Mucosa of rectum (tissue), 2 donors: Measurements from ENCODE around the gene RNF187.

Source experiments
- H3K27ac ChIP-seq, 2 donors: one replicate each; pipeline ENCODE4 v1.7.0; 2013; ENCODE audit warnings: inconsistent platforms in 2 of 2, low read depth in 2 of 2, low read length in 2 of 2
- H3K27me3 ChIP-seq, 2 donors: one replicate each; pipeline ENCODE4 v1.7.0; 2013; ENCODE audit warnings: low read length in 2 of 2; ENCODE audit not compliant: control insufficient read depth in 2 of 2, insufficient read depth in 2 of 2
- H3K36me3 ChIP-seq, 2 donors: one replicate each; pipeline ENCODE4 v1.7.0; 2013; ENCODE audit warnings: low read length in 2 of 2; ENCODE audit not compliant: control insufficient read depth in 2 of 2, insufficient read depth in 2 of 2
- H3K4me1 ChIP-seq, 2 donors: one replicate each; pipeline ENCODE4 v1.7.0; 2013; ENCODE audit warnings: low read length in 2 of 2, mild to moderate bottlenecking in 1 of 2; ENCODE audit not compliant: control insufficient read depth in 2 of 2, insufficient read depth in 2 of 2
- H3K4me3 ChIP-seq, 2 donors: one replicate each; pipeline ENCODE4 v1.7.0; 2013; ENCODE audit warnings: low read length in 2 of 2
- H3K9ac ChIP-seq, 2 donors: one replicate each; pipeline ENCODE4 v1.7.0; 2013; ENCODE audit warnings: low read length in 2 of 2, low read depth in 1 of 2, mild to moderate bottlenecking in 1 of 2
- H3K9me3 ChIP-seq, 2 donors: one replicate each; pipeline ENCODE4 v1.7.0; 2013; ENCODE audit warnings: low read length in 2 of 2; ENCODE audit not compliant: control insufficient read depth in 2 of 2
- donor health status: healthy.
- donor health status: Normal muscosa, but diverticular disease.

Gene RNF187

DNA sequence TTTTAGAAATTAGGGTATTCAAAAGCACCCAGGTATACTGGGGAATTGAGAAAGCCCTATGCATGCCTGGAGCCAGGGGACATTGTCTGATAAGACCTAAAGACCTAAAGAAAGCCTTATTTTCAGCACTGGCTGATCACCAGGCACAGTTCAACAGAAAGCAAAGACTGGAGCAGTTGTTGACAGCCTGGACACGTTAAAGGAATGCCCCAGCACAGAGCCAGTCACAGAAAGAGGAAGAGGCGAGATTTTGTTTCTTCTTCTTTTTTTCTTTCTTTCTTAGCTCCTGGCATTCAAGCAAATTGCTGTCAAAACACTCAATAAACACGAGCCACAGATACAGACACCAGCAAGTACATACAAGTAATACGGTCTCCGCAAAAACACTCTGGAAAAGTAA, 40.4 kb downstream of the RNF187 start:
- Histone ChIP-seq H3K4me1 (no peaks in the 10 kb centered on the region), H3K27ac (no peak overlapping the region), H3K9me3 (no peaks in the 10 kb centered on the region), H3K36me3 (no peaks in the 10 kb centered on the region), H3K27me3 (no peaks in the 10 kb centered on the region), H3K9ac (no peak overlapping the region), H3K4me3 (no peak overlapping the region)

DNA sequence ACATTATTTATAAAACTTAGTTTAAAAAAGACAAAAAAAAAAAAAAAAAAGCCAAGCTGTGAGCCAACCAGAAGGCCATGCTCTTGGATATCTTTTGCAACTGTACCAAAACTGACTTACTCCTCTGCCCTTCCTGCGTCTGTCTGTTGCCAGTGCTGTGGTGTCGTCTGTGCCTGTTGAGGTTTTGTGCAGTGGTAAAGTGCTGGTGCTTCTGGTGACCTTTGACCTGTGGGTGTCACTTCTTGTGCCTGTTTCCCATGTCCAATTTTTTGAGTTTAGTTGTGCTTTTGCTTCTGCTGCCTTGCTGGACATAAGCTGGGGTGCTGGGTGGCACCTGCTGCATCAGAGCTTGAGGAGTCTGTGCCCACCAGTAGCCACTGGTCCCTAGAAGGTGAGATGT, 41.4 kb downstream of the RNF187 start:
- Histone ChIP-seq H3K27me3 (no peaks in the 10 kb centered on the region), H3K27ac (no peak overlapping the region), H3K9me3 (no peaks in the 10 kb centered on the region), H3K4me1 (no peaks in the 10 kb centered on the region), H3K9ac (no peak overlapping the region), H3K4me3 (no peak overlapping the region), H3K36me3 (no peaks in the 10 kb centered on the region)

DNA sequence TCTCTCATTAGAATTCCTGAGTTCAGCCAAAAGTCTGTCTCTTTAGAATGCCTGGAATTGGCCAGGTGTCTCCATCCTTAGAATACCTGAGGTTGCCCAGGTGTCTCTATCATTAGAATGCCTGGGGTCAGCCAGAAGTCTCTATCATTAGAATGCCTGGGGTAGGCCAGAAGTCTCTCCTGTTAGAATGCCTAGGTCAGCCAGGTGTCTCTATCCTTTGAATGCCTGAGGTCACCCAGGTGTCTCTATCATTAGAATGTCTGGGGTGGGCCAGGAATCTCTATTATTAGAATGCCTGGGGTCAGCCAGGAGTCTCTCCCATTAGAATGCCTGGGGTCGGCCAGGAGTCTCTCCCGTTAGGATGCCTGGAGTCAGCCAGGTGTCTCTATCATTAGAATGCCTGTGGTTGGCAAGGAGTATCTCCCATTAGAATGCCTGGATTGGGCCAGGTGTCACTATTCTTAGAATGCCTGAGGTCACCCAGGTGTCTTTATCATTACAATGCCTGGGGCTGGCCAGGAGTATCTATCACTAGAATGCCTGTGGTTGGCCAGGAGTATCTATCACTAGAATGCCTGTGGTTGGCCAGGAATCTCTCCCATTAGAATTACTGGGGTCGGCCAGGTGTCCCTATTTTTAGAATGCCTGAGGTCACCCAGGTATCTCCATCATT, 43.0 kb downstream of the RNF187 start:
- no peaks in the 10 kb centered on the region for H3K4me1 ChIP-seq
- no peak overlapping the region for H3K9ac ChIP-seq
- no peaks in the 10 kb centered on the region for H3K27me3 ChIP-seq
- H3K9me3 ChIP-seq, result no peaks in the 10 kb centered on the region
- H3K36me3 ChIP-seq, result no peaks in the 10 kb centered on the region
- H3K4me3 ChIP-seq, result no peak overlapping the region
- no peak overlapping the region for H3K27ac ChIP-seq

DNA sequence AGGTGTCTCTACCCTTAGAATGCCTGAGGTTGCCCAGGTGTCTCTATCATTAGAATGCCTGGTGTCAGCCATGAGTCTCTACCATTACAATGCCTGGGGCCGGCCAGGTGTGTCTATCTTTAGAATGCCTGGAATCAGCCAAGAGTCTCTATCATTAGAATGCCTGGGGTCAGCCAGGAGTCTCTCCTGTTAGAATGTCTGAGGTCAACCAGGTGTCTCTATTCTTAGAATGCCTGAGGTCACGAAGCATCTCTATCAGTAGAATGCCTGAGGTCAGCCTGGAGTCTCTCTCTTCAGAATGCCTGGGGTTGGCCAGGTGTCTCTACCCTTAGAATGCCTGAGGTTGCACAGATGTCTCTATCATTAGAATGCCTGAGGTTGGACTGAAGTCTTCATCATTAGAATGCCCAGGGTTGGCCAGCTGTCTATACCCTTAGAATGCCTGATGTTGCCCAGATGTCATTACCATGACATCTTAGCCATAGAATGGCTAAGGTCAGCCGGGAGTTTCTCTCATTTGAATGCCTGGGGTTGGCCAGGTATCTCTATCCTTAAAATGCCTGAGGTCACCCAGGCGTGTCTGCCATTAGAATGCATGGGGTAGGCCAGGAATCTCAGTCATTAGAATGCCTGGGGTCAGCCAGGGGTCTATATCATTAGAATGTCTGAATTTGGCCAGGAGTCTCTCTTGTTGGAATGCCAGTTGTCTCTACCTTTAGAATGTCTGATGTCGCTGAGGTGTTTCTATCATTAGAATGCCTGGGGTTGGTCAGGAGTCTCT, 44.0 kb downstream of the RNF187 start:
- Histone ChIP-seq H3K27ac (no peak overlapping the region), H3K4me1 (no peaks in the 10 kb centered on the region), H3K27me3 (no peaks in the 10 kb centered on the region), H3K4me3 (no peak overlapping the region), H3K9ac (no peak overlapping the region), H3K36me3 (no peaks in the 10 kb centered on the region), H3K9me3 (no peaks in the 10 kb centered on the region)

DNA sequence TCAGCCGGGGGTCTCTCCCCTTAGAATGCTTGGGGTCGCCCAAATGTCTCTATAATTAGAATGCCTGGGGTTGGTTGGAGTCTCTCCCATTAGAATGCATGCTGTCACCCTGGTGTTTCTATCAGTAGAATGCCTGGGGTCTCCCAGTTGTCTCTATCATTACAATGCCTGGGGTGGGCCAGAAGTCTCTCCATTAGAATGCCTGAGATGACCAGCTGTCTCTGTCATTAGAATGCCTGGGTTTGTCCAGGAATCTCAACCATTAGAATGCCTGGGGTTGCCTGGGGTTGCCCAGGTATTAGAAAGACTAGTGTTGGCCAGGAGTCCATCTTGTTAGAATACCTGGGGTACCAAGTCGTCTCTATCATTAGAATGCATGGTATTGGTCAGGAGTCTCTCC, 51.6 kb downstream of the RNF187 start:
- no peaks in the 10 kb centered on the region for H3K36me3 ChIP-seq
- H3K4me1 ChIP-seq, result no peaks in the 10 kb centered on the region
- H3K27me3 ChIP-seq, result no peaks in the 10 kb centered on the region
- H3K9me3 ChIP-seq, result no peaks in the 10 kb centered on the region
- H3K4me3 ChIP-seq, result no peak overlapping the region
- no peak overlapping the region for H3K27ac ChIP-seq
- H3K9ac ChIP-seq, result no peak overlapping the region

DNA sequence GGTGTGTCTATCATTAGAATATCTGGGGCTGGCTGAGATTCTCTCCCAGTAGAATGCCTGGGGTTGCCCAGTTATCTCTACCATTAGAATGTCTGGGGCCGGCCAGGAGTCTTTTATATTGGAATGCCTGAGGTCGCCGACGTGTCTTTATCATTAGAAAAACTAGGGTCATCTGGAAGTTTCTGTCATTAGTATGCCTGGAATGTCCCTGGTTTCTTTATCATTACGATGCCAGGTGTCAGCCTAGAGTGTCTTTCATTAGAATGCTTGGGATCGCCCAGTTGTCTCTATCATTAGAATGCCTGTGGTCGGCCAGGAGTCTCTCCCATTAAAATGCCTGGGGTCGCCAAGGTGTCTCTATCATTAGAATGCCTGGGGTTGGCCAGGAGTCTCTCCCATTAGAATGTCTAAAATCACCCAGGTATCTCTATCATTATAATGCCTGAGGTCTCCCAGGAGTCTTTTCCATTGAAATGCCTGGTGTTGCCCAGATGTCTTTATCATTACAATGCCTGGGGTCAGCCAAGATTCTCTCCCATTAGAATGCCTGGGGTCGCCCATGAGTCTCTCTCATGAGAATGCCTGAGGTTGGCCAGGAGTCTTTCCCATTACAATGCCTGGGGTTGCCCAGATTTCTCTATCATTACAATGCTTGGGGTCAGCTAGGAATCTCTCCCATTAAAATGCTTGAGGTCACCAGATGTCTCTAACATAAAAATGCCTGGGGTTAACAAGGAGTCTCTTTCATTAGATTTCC, 53.2 kb downstream of the RNF187 start:
- H3K4me1 ChIP-seq, result no peaks in the 10 kb centered on the region
- H3K27me3 ChIP-seq, result no peaks in the 10 kb centered on the region
- no peak overlapping the region for H3K4me3 ChIP-seq
- H3K9ac ChIP-seq, result no peak overlapping the region
- no peak overlapping the region for H3K27ac ChIP-seq
- H3K9me3 ChIP-seq, result no peaks in the 10 kb centered on the region
- H3K36me3 ChIP-seq, result no peaks in the 10 kb centered on the region

DNA sequence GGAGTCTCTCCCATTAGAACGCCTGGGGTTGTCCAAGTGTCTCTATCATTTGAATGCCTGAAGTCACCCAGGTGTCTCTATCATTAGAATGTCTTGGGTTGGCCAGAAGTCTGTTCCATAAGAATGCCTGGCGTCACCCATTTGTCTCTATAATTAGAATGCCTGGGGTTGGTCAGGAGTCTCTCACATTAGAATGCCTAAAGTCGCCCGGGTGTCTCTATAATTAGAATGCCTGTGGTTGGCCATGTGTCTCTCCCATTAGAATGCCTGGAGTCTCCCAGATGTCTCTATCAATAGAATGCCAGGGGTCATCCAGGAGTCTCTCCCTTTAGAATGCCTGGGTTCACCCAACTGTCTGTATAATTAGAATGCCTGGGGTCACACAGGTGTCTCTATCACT, 54.5 kb downstream of the RNF187 start:
- no peak overlapping the region for H3K4me3 ChIP-seq
- no peaks in the 10 kb centered on the region for H3K36me3 ChIP-seq
- H3K9ac ChIP-seq, result no peak overlapping the region
- no peaks in the 10 kb centered on the region for H3K27me3 ChIP-seq
- no peaks in the 10 kb centered on the region for H3K4me1 ChIP-seq
- H3K27ac ChIP-seq, result no peak overlapping the region
- H3K9me3 ChIP-seq, result no peaks in the 10 kb centered on the region

DNA sequence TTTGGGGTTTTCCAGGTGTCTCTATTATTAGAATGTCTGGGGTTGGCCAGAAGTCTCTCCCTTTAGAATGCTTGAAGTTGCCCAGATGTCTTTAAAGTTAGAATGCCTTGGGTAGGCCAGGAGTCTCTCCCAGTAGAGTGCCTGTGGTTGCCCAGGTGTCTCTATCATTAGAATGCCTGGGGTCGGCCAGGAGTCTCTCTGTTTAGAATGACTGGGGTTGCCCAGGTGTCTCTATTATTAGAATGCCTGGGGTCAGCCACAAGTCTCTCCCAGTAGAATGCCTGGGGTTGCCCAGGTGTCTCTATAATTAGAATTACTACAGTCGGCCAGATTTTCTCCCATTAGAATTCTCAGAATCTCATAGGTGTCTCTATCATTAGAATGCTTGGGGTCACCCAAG, 55.2 kb downstream of the RNF187 start:
- Histone ChIP-seq H3K27ac (no peak overlapping the region), H3K27me3 (no peaks in the 10 kb centered on the region), H3K9ac (no peak overlapping the region), H3K4me1 (no peaks in the 10 kb centered on the region), H3K9me3 (no peaks in the 10 kb centered on the region), H3K4me3 (no peak overlapping the region), H3K36me3 (no peaks in the 10 kb centered on the region)

DNA sequence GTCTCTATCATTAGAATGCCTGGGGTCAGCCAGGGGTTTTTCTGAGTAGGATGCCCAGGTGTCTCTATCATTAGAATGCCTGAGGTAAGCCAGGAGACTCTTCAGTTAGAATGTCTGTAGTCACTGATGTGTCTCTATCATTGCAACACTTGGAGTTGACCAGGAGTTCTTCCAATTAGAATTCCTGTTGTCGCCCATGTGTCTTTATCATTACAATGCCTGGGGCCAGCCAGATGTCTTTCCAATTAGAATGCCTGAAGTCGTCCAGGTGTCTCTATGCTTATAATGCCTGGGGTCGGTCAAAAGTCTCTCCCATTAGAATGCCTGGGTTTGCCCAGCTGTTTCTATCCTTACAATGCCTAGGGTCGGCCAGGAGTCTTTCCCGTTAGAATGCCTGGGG, 55.8 kb downstream of the RNF187 start:
- Histone ChIP-seq H3K27ac (no peak overlapping the region), H3K36me3 (no peaks in the 10 kb centered on the region), H3K4me3 (no peak overlapping the region), H3K4me1 (no peaks in the 10 kb centered on the region), H3K9ac (no peak overlapping the region), H3K27me3 (no peaks in the 10 kb centered on the region), H3K9me3 (no peaks in the 10 kb centered on the region)

DNA sequence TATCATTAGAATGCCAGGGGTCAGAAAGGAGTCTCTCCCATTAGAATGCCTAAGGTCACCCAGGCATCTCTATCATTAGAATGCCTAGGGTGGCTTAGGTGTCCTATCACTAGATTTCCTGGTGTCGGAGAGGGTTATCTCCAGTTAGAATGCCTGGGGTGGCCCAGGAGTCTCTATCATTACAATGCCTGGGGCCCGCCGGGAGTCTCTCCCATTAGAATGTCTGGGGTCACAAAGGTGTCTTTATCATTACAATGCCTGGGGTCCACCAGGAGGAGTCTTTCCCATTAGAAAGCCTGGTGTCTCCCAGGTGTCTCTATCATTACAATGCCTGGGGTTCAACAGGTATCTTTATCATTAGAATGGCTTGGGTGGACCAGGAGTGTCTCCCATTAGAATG, 56.2 kb downstream of the RNF187 start:
- Histone ChIP-seq H3K27me3 (no peaks in the 10 kb centered on the region), H3K9me3 (no peaks in the 10 kb centered on the region), H3K9ac (no peak overlapping the region), H3K4me3 (no peak overlapping the region), H3K27ac (no peak overlapping the region), H3K4me1 (no peaks in the 10 kb centered on the region), H3K36me3 (no peaks in the 10 kb centered on the region)
